ENCODE data around the gene OGT. TPM values are rescaled to one million over a fixed set of nuclear protein-coding genes. Genes with fewer than 3 reads are reported as not detected.

The OGT gene
- polyA plus RNA-seq, 1 experiment, result 252 TPM

DNA sequence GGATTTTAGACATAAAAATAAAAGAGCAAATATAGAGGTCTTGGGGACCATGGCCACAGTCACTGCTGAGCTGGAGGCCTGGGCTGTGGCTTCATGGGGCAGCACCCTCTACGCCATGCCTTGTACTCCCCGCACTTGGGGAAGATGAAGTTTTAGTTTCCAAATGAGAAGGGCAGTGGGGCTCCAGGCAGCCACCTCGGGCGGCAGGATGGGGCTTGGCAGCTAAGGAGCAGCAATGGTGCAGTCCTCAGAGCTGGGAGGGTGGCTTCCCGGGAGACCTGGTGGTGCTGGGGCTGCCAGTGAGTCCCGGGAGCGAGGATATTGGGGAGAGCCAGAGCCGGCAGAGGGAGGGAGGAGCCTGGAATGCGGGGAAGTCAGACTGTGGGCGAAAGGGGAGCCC lies 83.0 kb downstream of the OGT start:
- ChIA-PET POLR2A (no interaction called here), CTCF (no interaction called here)
- Histone ChIP-seq H3K4me3 (ENCODE audit: low read depth, low read length) (no peak overlapping the region), H3K9me3 (ENCODE audit: control insufficient read depth, insufficient read depth, low read length) (no peaks in the 10 kb centered on the region; the same call in 1 of the 2 replicates), H3K27me3 (ENCODE audit: control insufficient read depth, insufficient read depth, low read length) (no peaks in the 10 kb centered on the region), H3K27ac (ENCODE audit: low read depth, low read length) (no peak overlapping the region)
- no peak for DNase-seq (ENCODE audit: low read depth, low spot score)
- TF ChIP-seq, protein P1, sequence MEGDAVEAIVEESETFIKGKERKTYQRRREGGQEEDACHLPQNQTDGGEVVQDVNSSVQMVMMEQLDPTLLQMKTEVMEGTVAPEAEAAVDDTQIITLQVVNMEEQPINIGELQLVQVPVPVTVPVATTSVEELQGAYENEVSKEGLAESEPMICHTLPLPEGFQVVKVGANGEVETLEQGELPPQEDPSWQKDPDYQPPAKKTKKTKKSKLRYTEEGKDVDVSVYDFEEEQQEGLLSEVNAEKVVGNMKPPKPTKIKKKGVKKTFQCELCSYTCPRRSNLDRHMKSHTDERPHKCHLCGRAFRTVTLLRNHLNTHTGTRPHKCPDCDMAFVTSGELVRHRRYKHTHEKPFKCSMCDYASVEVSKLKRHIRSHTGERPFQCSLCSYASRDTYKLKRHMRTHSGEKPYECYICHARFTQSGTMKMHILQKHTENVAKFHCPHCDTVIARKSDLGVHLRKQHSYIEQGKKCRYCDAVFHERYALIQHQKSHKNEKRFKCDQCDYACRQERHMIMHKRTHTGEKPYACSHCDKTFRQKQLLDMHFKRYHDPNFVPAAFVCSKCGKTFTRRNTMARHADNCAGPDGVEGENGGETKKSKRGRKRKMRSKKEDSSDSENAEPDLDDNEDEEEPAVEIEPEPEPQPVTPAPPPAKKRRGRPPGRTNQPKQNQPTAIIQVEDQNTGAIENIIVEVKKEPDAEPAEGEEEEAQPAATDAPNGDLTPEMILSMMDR (IDR thresholded peaks at IDR 0.05; ENCODE audit: low read depth, low read length), result no peak

DNA sequence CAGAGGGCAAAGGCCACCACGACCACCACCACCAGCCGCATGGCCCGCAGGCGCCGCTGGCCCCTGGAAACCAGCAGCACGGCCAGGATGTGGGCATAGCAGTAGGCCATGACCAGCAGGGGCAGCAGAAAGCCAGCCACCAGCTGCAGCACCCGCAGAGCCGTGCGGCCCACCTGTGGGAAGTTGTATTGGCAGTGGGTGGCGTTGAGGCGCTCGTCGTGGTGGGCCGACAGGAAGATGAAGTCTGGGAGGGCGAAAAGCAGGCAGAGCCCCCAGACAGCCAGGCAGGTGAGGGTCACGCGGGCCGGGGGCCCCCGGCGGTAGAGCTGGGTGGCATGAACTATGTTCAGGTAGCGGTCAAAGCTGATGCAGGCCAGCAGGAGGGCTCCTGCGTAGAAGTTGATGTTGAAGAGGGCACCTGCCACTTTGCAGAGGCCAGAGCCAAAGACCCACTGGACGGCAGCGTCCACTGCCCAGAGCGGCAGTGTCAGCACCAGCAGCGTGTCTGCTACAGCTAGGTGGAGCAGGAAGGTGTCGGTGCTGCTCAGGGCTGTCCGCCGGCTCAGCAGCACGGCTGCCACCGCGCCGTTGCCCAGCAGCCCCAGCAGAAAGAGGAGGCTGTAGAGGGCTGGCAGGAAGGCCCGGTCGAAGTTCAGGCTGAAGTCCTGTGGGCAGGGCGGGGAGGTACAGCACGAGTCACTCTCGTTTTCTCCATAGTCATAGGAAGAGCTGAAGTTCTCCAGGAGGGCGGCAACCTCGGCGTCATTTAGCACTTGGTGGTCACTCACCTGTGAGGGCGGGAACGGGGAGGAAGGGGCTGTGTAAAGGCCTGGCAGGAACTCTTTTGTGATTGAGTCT lies 84.0 kb downstream of the OGT start:
- no peaks in the 10 kb centered on the region; the same call in 1 of the 2 replicates for H3K9me3 ChIP-seq (ENCODE audit: control insufficient read depth, insufficient read depth, low read length)
- no peaks in the 10 kb centered on the region for H3K27me3 ChIP-seq (ENCODE audit: control insufficient read depth, insufficient read depth, low read length)
- ChIA-PET POLR2A (no interaction called here), CTCF (no interaction called here)
- TF ChIP-seq, protein P1 (IDR thresholded peaks at IDR 0.05; ENCODE audit: low read depth, low read length), result no peak
- no peak for DNase-seq (ENCODE audit: low read depth, low spot score)
- H3K27ac ChIP-seq (ENCODE audit: low read depth, low read length), result no peak overlapping the region
- H3K4me3 ChIP-seq (ENCODE audit: low read depth, low read length), result no peak overlapping the region

DNA sequence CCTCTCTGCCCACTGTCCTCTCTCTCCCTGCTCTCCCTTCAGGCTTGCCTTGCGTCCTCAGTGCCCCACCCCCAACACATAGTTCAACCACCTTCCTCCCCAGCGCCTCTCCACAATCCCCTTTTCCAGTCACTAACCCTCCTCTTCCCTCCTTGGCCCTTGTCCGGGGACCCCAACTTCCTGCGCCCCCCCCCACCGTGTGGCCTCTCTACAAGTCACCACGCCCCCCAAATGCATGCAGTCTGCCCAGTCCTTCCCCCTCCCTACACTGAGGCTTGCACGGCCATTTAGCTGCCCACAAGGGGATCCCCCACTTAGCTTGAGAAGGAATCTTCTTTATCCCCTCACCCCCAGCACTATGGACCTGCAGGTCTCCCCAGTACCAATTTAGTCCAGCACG lies 84.8 kb downstream of the OGT start:
- ChIA-PET CTCF (no interaction called here), POLR2A (no interaction called here)
- no peak for DNase-seq (ENCODE audit: low read depth, low spot score)
- H3K27me3 ChIP-seq (ENCODE audit: control insufficient read depth, insufficient read depth, low read length), result no peaks in the 10 kb centered on the region
- TF ChIP-seq, protein P1 (IDR thresholded peaks at IDR 0.05; ENCODE audit: low read depth, low read length), result no peak
- H3K27ac ChIP-seq (ENCODE audit: low read depth, low read length), result no peak overlapping the region
- H3K4me3 ChIP-seq (ENCODE audit: low read depth, low read length), result no peak overlapping the region
- H3K9me3 ChIP-seq (ENCODE audit: control insufficient read depth, insufficient read depth, low read length), result no peaks in the 10 kb centered on the region; the same call in 1 of the 2 replicates

DNA sequence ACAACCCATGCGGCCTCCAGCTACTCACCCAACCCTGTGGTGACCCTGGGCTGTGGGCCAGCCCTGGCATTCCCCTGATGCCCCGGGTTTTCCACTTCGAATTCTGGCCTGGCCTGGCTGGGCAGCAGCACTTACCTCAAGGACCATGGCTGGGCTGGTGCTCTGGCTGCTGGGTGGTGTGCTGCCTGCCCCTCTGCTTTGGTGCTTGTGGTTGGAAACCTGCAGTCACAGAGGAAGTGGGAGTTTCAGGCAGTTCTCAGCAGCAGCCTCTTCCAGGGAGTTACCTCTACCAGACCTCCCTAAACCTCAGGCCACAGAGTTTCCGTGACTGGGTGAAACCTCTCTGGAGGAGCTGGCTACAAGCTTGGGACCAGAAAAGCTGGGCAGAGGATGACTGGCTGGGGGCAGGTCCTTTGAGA lies 85.4 kb downstream of the OGT start, which contains the start of gene CXCR3:
Gene CXCR3 (minus strand): TSS at position 209 of the 419 bp plus-strand sequence. CDS start 62 bp downstream, at position 147.
- Histone ChIP-seq H3K9me3 (ENCODE audit: control insufficient read depth, insufficient read depth, low read length) (no peaks in the 10 kb centered on the region; the same call in 1 of the 2 replicates), H3K27me3 (ENCODE audit: control insufficient read depth, insufficient read depth, low read length) (no peaks in the 10 kb centered on the region), H3K27ac (ENCODE audit: low read depth, low read length) (no peak within 1 kb of the TSS), H3K4me3 (ENCODE audit: low read depth, low read length) (no peak within 1 kb of the TSS)
- ChIA-PET CTCF (no interaction called here), POLR2A (no interaction called here)
- no peak for DNase-seq (ENCODE audit: low read depth, low spot score)
- TF ChIP-seq, protein P1 (IDR thresholded peaks at IDR 0.05; ENCODE audit: low read depth, low read length), result no peak

DNA sequence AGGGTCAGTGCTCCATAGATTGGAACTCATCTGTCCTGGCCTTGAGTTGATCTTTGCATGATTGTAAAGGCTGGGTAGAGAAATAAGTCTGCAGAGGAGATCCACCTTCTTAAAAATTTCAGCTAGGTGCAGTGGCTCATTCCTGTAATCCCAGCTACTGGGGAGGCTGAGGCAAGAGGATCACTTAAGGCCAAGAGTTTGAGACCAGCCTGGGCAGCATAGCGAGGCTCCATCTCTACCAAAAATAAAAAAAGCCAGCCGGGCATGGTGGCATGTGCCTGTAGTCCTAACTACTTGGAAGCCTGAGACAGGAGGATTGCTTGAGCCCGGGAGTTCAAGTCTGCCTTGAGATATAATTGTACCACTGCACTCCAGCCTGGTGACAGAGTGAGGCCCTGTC lies 85.9 kb downstream of the OGT start:
- TF ChIP-seq, protein P1 (IDR thresholded peaks at IDR 0.05; ENCODE audit: low read depth, low read length), result no peak
- no peaks in the 10 kb centered on the region; the same call in 1 of the 2 replicates for H3K9me3 ChIP-seq (ENCODE audit: control insufficient read depth, insufficient read depth, low read length)
- H3K27ac ChIP-seq (ENCODE audit: low read depth, low read length), result no peak overlapping the region
- POLR2A ChIA-PET, result no interaction called here
- no peak for DNase-seq (ENCODE audit: low read depth, low spot score)
- H3K4me3 ChIP-seq (ENCODE audit: low read depth, low read length), result no peak overlapping the region
- no peaks in the 10 kb centered on the region for H3K27me3 ChIP-seq (ENCODE audit: control insufficient read depth, insufficient read depth, low read length)
- CTCF ChIA-PET, result no interaction called here
